Transverse colon (tissue), 4 donors: Measurements from ENCODE around the gene TECPR2. TPM values are rescaled to one million over a fixed set of nuclear protein-coding genes. Genes with fewer than 3 reads are reported as not detected.

ENCODE experiments used
- DNase-seq: peaks from one replicate; pipeline ENCODE4 v3.0.0-alpha.2; 2019
- H3K27ac ChIP-seq, 4 donors: fragments of 200-600 bp; sonication (generic); 2 replicates each; pipeline ENCODE4 v1.5.1; 2016 to 2018; ENCODE audit warnings: inconsistent platforms in 4 of 4
- H3K27me3 ChIP-seq: fragments of 200-600 bp; sonication (generic); 2 replicates; pipeline ENCODE4 v1.5.1; 2017; ENCODE audit warnings: inconsistent platforms
- H3K36me3 ChIP-seq, 4 donors: fragments of 200-600 bp; sonication (generic); 2 replicates each; pipeline ENCODE4 v1.5.1; 2017 to 2019; ENCODE audit warnings: inconsistent platforms in 4 of 4
- H3K4me1 ChIP-seq, 4 donors: fragments of 200-600 bp; sonication (generic); 2 replicates each; pipeline ENCODE4 v1.5.1; 2017 to 2020; ENCODE audit warnings: inconsistent platforms in 4 of 4
- H3K4me3 ChIP-seq, 4 donors: fragments of 200-600 bp; sonication (generic); 1 replicate in 1 of 4; 2 replicates in 3 of 4; pipeline versions ENCODE4 v1.5.1 to v1.6.1; 2017 to 2019; ENCODE audit warnings: inconsistent platforms in 4 of 4
- H3K9me3 ChIP-seq, 2 donors: fragments of 200-600 bp; sonication (generic); 2 replicates each; pipeline ENCODE4 v1.5.1; 2017 to 2019; ENCODE audit warnings: inconsistent platforms in 2 of 2
- EP300 ChIP-seq: sonication (generic); formaldehyde crosslinking; IDR thresholded peaks from one replicate; pipeline ENCODE4 v1.6.1; 2017; ENCODE audit warnings: antibody characterized with exemption, low read depth
- POLR2A ChIP-seq: fragments of 450-650 bp; IDR thresholded peaks from one replicate; pipeline ENCODE4 v1.6.1; 2016; ENCODE audit warnings: antibody characterized with exemption, mild to moderate bottlenecking, moderate library complexity
- POLR2AphosphoS5 ChIP-seq, 3 donors: sonication (generic); formaldehyde crosslinking; IDR thresholded peaks; one replicate each; pipeline ENCODE4 v1.6.1; 2016; ENCODE audit warnings: antibody characterized with exemption in 3 of 3
- WGBS, 2 donors: methylation state at CpG; one replicate each; pipeline ENCODE4 v1.1.5; 2018; ENCODE audit warnings: low coverage in 1 of 2; 5-methylcytosine and 5-hydroxymethylcytosine counted together
- in situ Hi-C, 4 donors: fragments of 200-750 bp; cut with MboI; loops; one replicate each; pipeline versions ENCODE4 v1.15.0 to v1.15.1; 2017; ENCODE audit warnings: low sequenced_read_pairs in 3 of 4, low pct_ligation_motif_present in 1 of 4, low pct_unique_long_range_greater_than_20kb in 1 of 4
- intact Hi-C: fragments of 100-400 bp; cut with DNase I; formaldehyde crosslinking; loops from one replicate; pipeline ENCODE4 v1.15.1; 2023; ENCODE audit warnings: low total_unique reads
- total RNA-seq, 4 donors: library from RNA; depleted of rRNA; stranded (reverse); fragments of >200 nt; gene quantifications; one replicate each; pipeline ENCODE4 v1.1.0, GENCODE V29; 2016
- TF ChIP-seq, protein P1 (sequence below), 5 experiments: fragments of 200-600 bp in 3 of 5; fragments of 450-650 bp in 2 of 5; sonication (generic) in 3 of 5; IDR thresholded peaks; 1 replicate in 2 of 5; 2 replicates in 3 of 5; pipeline ENCODE4 v1.5.1; 2016 to 2017; ENCODE audit warnings: antibody characterized with exemption in 5 of 5, inconsistent platforms in 3 of 5, mild to moderate bottlenecking in 2 of 5, moderate library complexity in 1 of 5

TECPR2 gene
- total RNA-seq, 4 donors from 2014 or later = 12.6 to 47.4 (median 17.9) TPM

DNA sequence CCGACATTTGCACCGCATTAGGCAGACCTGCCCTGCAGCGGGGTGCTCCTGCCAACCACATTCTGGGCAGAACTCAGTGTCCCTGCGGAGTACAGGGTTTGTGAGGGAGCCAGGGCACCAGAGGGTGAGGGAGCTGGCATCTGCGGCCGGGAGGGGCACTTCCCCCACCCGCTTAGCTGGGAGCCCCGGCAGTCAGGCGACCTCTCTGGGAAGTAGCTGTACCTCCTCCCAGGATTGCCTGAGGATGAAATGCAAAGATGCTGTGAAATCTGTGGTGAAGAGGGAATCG, 88.3 kb downstream of the TECPR2 start:
- H3K27ac ChIP-seq = no peak overlapping the region
- WGBS, 2 donors = 80 to 91% methylated on average over 1 to 10 of the region's 10 CpGs
- no peaks in the 10 kb centered on the region for H3K9me3 ChIP-seq

DNA sequence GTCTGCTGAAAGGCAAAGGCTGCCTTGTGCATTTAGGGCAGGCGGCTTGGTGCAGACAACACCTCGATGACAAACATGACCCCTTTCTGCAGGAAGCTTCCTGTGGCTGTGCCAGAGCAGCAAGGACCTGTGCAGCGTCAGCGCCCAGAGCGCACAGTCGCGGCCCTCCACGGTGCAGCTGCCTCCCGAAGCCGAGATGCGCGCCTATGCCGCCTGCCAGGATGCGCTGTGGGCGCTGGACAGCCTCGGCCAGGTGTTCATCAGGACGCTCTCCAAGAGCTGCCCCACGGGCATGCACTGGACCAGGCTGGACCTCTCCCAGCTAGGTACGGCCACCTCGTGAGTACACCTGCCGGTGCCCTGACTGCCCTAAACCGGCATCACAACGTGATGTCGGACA, 89.6 kb downstream of the TECPR2 start:
- TF ChIP-seq POLR2A = no peak
- TF ChIP-seq EP300 = no peak
- TF ChIP-seq POLR2AphosphoS5 (IDR thresholded peaks at IDR 0.05) = no peak
- TF ChIP-seq, protein P1, sequence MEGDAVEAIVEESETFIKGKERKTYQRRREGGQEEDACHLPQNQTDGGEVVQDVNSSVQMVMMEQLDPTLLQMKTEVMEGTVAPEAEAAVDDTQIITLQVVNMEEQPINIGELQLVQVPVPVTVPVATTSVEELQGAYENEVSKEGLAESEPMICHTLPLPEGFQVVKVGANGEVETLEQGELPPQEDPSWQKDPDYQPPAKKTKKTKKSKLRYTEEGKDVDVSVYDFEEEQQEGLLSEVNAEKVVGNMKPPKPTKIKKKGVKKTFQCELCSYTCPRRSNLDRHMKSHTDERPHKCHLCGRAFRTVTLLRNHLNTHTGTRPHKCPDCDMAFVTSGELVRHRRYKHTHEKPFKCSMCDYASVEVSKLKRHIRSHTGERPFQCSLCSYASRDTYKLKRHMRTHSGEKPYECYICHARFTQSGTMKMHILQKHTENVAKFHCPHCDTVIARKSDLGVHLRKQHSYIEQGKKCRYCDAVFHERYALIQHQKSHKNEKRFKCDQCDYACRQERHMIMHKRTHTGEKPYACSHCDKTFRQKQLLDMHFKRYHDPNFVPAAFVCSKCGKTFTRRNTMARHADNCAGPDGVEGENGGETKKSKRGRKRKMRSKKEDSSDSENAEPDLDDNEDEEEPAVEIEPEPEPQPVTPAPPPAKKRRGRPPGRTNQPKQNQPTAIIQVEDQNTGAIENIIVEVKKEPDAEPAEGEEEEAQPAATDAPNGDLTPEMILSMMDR (IDR thresholded peaks at IDR 0.05) = no peak
- Histone ChIP-seq H3K36me3 (peaks cover 0 to 16% (median 7%) of the 10 kb centered on the region in 4 donors), H3K27ac (no peak overlapping the region), H3K4me3 (no peak overlapping the region), H3K9me3 (no peaks in the 10 kb centered on the region), H3K27me3 (no peaks in the 10 kb centered on the region), H3K4me1 (no peaks in the 10 kb centered on the region)
- WGBS, 2 donors = 97% methylated on average over 24 of the region's 24 CpGs; no CpG with 5 or more reads in 1 of the 2 donors
- DNase-seq = no peak
- in situ Hi-C loops (no loop called here), intact Hi-C loops (no loop called here)

More for the DNA sequence above, 88.3 kb downstream of the TECPR2 start:
- TF ChIP-seq, protein P1 (IDR thresholded peaks at IDR 0.05) = no peak
- TF ChIP-seq POLR2A (no peak), EP300 (no peak), POLR2AphosphoS5 (IDR thresholded peaks at IDR 0.05) (no peak)
- Histone ChIP-seq H3K4me1 (no peaks in the 10 kb centered on the region), H3K36me3 (peaks cover 0 to 25% (median 7%) of the 10 kb centered on the region in 4 donors), H3K27me3 (no peaks in the 10 kb centered on the region), H3K4me3 (no peak overlapping the region)
- intact Hi-C loops (no loop called here), in situ Hi-C loops (no loop called here)
- DNase-seq = no peak

DNA sequence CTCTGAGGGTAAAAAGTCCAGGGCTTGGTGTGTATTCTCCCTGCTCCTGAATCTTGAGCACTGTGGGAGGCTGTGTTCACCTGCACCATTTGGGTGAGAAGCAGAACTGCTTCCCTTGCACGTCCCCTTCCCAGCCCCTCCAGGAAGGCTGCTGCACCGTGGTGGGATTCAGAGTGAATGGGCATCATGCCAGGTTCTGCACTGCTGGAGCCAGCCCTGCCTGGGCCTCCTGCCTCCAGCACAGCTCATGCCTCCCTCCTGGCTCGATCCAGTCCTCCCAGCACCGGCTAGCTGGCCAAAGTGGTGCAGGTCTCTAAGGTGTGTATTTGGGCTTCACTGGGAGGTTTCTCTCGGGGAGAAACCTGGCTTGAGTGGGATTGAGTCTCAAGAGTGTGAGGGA, 92.0 kb downstream of the TECPR2 start:
- TF ChIP-seq EP300 = no peak
- no peak for TF ChIP-seq POLR2A
- 65% methylated on average over 5 of the region's 5 CpGs; no CpG with 5 or more reads in 1 of the 2 donors for WGBS, 2 donors
- no peaks in the 10 kb centered on the region for H3K4me1 ChIP-seq
- no peak overlapping the region for H3K27ac ChIP-seq
- no peak overlapping the region for H3K4me3 ChIP-seq
- H3K36me3 ChIP-seq = peaks cover 0 to 13% (median 5%) of the 10 kb centered on the region in 4 donors
- in situ Hi-C loops (no loop called here), intact Hi-C loops (no loop called here)
- no peak for DNase-seq
- no peaks in the 10 kb centered on the region for H3K9me3 ChIP-seq
- no peaks in the 10 kb centered on the region for H3K27me3 ChIP-seq

DNA sequence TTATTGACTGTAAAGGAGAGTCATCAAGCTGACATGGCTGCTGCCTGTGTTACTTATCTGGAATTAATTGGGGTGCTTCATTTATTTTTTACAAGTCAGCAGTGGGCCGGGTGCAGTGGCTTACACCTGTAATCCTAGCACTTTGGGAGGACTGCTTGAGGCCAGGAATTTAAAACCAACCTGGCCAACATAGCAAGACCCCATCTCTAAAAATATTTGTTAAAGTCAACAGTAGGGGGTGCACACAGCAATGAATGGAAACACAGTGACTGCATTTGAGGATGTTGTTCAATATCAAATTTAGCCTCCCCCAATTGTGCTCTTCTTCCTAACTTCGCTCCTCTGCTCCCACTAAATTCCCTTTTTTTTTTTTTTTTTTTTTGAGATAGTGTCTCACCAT, 94.8 kb downstream of the TECPR2 start:
- WGBS, 2 donors = 77 to 100% methylated on average over 1 to 2 of the region's 2 CpGs
- in situ Hi-C loops = no loop called here
- no peak for DNase-seq
- TF ChIP-seq POLR2A (no peak), POLR2AphosphoS5 (IDR thresholded peaks at IDR 0.05) (no peak), EP300 (no peak)
- TF ChIP-seq, protein P1 (IDR thresholded peaks at IDR 0.05) = no peak
- intact Hi-C loops = no loop called here
- no peaks in the 10 kb centered on the region for H3K4me1 ChIP-seq
- H3K27me3 ChIP-seq = no peaks in the 10 kb centered on the region
- H3K27ac ChIP-seq = no peak overlapping the region
- no peaks in the 10 kb centered on the region for H3K36me3 ChIP-seq
- H3K4me3 ChIP-seq = no peak overlapping the region
- H3K9me3 ChIP-seq = no peaks in the 10 kb centered on the region
